ENCODE measurements around the gene REV1. TPM values are rescaled to one million over a fixed set of nuclear protein-coding genes. Genes with fewer than 3 reads are reported as not detected.

The REV1 gene
- polyA plus RNA-seq, 1 donor: 85.5 TPM

DNA sequence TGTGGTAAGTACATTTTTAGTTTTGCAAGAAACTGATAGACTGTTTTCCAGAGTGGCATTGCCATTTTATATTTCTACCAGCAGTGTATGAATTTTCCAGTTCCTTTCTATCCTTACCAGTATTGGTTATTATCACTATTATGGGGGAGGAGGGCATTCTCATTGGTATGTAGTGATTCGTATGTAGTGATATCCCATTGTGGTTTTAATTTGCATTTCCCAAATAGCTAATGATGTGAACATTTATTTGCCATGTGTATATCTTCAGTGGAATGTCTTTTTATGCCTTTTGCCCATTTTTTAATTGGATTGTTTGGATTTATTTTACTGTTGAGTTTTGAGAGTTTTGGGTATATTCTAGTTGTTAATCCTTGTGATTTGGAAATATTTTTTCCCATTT is 135.7 kb downstream of the REV1 start:
- DNase-seq: no peak

Other genes with a start within 250 kb of the REV1 start
- 1.0 TPM for gene LYG2, start 234.4 kb downstream of the REV1 start, polyA plus RNA-seq (ENCODE audit: insufficient read length)
- gene LYG1, start 188.8 kb downstream of the REV1 start, polyA plus RNA-seq (ENCODE audit: insufficient read length): 4.2 TPM
- 46.2 TPM for gene TXNDC9, start 153.7 kb downstream of the REV1 start, polyA plus RNA-seq (ENCODE audit: insufficient read length)
- 84.8 TPM for gene EIF5B, start 152.6 kb downstream of the REV1 start, polyA plus RNA-seq (ENCODE audit: insufficient read length)